Thyroid gland (tissue), 4 donors: ENCODE data around the gene CD302. TPM values are rescaled to one million over a fixed set of nuclear protein-coding genes. Genes with fewer than 3 reads are reported as not detected.

Source experiments
- DNase-seq, 2 donors: peaks; one replicate each; pipeline ENCODE4 v3.0.0-alpha.2; 2019
- H3K27ac ChIP-seq, 3 donors: fragments of 200-600 bp; sonication (generic); 1 replicate in 2 of 3; 2 replicates in 1 of 3; pipeline ENCODE4 v1.5.1; 2016 to 2019; ENCODE audit warnings: mild to moderate bottlenecking in 1 of 3, moderate library complexity in 1 of 3
- H3K27me3 ChIP-seq: fragments of 200-600 bp; sonication (generic); one replicate; pipeline ENCODE4 v1.5.1; 2019
- H3K36me3 ChIP-seq, 2 donors: fragments of 200-600 bp; sonication (generic); one replicate each; pipeline ENCODE4 v1.5.1; 2016 to 2019
- H3K4me1 ChIP-seq, 2 donors: fragments of 200-600 bp; sonication (generic); one replicate each; pipeline ENCODE4 v1.5.1; 2017 to 2019
- H3K4me3 ChIP-seq, 3 donors: fragments of 200-600 bp; sonication (generic); replicated peaks in 1 of 3; 1 replicate in 2 of 3; 2 replicates in 1 of 3; pipeline ENCODE4 v1.5.1; 2016; ENCODE audit warnings: mild to moderate bottlenecking in 1 of 3
- H3K9me3 ChIP-seq: fragments of 200-600 bp; sonication (generic); one replicate; pipeline ENCODE4 v1.5.1; 2017
- POLR2A ChIP-seq, 2 donors: fragments of 450-650 bp; IDR thresholded peaks; one replicate each; pipeline ENCODE4 v1.6.1; 2017; ENCODE audit warnings: antibody characterized with exemption in 2 of 2, mild to moderate bottlenecking in 2 of 2, moderate library complexity in 1 of 2
- WGBS, 2 donors: methylation state at CpG; one replicate each; pipeline ENCODE4 v1.1.5; 2017; 5-methylcytosine and 5-hydroxymethylcytosine counted together
- intact Hi-C: fragments of 100-400 bp; cut with DNase I; formaldehyde crosslinking; loops from one replicate; pipeline ENCODE4 v1.15.1; 2023
- total RNA-seq, 4 donors: library from RNA; depleted of rRNA; stranded (reverse); fragments of >200 nt; gene quantifications; one replicate each; pipeline ENCODE4 v1.2.3, GENCODE V29; 2016
- TF ChIP-seq, protein P1 (sequence below), 6 experiments: fragments of 200-600 bp in 3 of 6; fragments of 450-650 bp in 3 of 6; sonication (generic) in 3 of 6; IDR thresholded peaks; one replicate each; pipeline ENCODE4 v1.5.1; 2016 to 2019; ENCODE audit warnings: antibody characterized with exemption in 6 of 6, mild to moderate bottlenecking in 2 of 6, inconsistent platforms in 1 of 6, moderate library complexity in 1 of 6

CD302 gene, protein sequence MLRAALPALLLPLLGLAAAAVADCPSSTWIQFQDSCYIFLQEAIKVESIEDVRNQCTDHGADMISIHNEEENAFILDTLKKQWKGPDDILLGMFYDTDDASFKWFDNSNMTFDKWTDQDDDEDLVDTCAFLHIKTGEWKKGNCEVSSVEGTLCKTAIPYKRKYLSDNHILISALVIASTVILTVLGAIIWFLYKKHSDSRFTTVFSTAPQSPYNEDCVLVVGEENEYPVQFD
- total RNA-seq = 100 to 1,000 TPM in 1 of 4 donors, 10 to 100 TPM in 3; 64.4 to 122 (median 77.6) TPM

DNA sequence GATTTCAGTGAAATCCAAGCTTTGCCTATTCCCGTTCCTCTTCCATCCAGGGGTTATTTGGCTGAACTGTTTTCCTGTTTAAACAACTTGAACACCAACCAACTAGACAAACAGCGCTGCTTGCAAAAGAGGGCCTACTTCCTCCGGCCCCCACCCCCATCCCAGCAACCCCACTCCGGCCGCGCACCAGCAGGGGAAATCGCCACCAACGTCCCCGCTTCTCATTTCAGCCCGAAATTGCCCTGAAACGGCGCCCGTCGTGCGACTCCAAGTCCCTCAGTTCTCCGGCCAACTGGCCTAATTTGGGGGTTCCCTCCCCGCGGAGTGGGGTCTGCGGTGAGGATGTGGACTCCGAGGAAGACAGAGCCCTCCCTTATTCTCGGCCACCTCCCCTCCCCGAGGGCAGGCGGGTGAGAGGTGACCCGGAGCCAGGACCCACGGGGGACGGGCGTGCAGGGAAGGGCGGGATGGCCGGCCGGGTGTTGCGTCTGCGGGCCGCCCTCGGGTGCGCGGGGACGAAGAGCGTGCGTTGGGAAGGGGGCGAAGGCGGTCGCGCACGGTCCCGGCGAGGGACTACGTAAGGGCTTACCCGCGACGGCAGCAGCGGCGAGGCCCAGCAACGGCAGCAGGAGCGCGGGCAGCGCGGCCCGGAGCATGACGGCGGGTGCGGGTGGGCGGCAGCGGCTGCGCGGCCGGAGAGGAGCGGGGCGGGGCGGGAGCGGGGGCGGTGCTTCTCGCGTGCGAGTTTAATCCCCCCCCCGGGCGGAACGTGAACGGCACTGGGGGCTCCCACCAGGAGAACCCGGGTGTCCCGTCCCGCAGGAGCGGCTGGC, at the start of gene CD302:
TSS of gene CD302 (minus strand) at position 666 of the 833 bp plus-strand sequence. CDS start at position 656, 10 bp downstream.
- peak within 1 kb of the TSS; percentile 31 to 90 (median 57) for H3K4me3 ChIP-seq
- 0% methylated on average over 28 to 59 of the region's 82 CpGs for WGBS, 2 donors
- DNase-seq = peak; percentile 78
- no peaks in the 10 kb centered on the region for H3K27me3 ChIP-seq
- peaks cover 17 to 22% of the 10 kb centered on the region in 2 donors for H3K4me1 ChIP-seq
- intact Hi-C loops = no loop called here
- no peaks in the 10 kb centered on the region for H3K9me3 ChIP-seq
- peak in 1 of 2 donors; percentile 60 for TF ChIP-seq POLR2A (IDR thresholded peaks at IDR 0.05)
- TF ChIP-seq, protein P1, sequence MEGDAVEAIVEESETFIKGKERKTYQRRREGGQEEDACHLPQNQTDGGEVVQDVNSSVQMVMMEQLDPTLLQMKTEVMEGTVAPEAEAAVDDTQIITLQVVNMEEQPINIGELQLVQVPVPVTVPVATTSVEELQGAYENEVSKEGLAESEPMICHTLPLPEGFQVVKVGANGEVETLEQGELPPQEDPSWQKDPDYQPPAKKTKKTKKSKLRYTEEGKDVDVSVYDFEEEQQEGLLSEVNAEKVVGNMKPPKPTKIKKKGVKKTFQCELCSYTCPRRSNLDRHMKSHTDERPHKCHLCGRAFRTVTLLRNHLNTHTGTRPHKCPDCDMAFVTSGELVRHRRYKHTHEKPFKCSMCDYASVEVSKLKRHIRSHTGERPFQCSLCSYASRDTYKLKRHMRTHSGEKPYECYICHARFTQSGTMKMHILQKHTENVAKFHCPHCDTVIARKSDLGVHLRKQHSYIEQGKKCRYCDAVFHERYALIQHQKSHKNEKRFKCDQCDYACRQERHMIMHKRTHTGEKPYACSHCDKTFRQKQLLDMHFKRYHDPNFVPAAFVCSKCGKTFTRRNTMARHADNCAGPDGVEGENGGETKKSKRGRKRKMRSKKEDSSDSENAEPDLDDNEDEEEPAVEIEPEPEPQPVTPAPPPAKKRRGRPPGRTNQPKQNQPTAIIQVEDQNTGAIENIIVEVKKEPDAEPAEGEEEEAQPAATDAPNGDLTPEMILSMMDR (IDR thresholded peaks at IDR 0.05) = no peak
- H3K27ac ChIP-seq = peak within 1 kb of the TSS; percentile 46 to 92 (median 80)
- H3K36me3 ChIP-seq = no peaks in the 10 kb centered on the region

DNA sequence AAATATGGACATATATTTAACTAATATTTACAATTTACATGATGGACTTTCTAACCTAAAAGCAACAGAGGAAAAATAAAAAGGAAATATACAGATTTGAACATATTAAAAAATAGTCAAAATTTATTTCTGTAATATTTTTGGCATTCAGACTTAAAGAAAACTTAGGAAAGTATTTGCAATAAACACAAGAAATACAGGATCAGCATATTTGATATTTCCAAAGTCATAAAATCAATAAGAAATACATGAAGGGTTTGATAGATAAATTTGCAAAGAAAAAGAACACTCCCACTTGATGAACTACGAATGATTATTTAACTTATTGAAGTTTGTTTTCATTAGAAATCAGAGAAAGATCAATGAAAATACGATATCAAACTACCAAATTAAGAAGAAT, 48.6 kb upstream of the CD302 start:
- WGBS, 2 donors = 48 to 72% methylated on average over 2 of the region's 2 CpGs
- Histone ChIP-seq H3K4me1 (no peaks in the 10 kb centered on the region), H3K4me3 (no peak overlapping the region), H3K9me3 (no peaks in the 10 kb centered on the region), H3K27me3 (no peaks in the 10 kb centered on the region), H3K36me3 (no peaks in the 10 kb centered on the region), H3K27ac (no peak overlapping the region)
- intact Hi-C loops = no loop called here
- no peak for DNase-seq
- TF ChIP-seq, protein P1 (IDR thresholded peaks at IDR 0.05) = no peak
- no peak for TF ChIP-seq POLR2A (IDR thresholded peaks at IDR 0.05)

- DNase-seq = no peak
- no peaks in the 10 kb centered on the region for H3K9me3 ChIP-seq
- TF ChIP-seq POLR2A (IDR thresholded peaks at IDR 0.05) = no peak
- TF ChIP-seq, protein P1 (IDR thresholded peaks at IDR 0.05) = no peak
- no peaks in the 10 kb centered on the region for H3K27me3 ChIP-seq
- no peaks in the 10 kb centered on the region for H3K36me3 ChIP-seq
- H3K27ac ChIP-seq = no peak overlapping the region
- 87 to 89% methylated on average over 5 of the region's 5 CpGs for WGBS, 2 donors
- no peak overlapping the region for H3K4me3 ChIP-seq
- H3K4me1 ChIP-seq = no peaks in the 10 kb centered on the region
- intact Hi-C loops = no loop called here
Measured at GRCh38 chr2:159840616-159841015, 42.6 kb upstream of the CD302 start.

- no peaks in the 10 kb centered on the region for H3K27me3 ChIP-seq
- H3K4me3 ChIP-seq = no peak overlapping the region
- no peak overlapping the region for H3K27ac ChIP-seq
- H3K9me3 ChIP-seq = no peaks in the 10 kb centered on the region
- H3K4me1 ChIP-seq = no peaks in the 10 kb centered on the region
- H3K36me3 ChIP-seq = no peaks in the 10 kb centered on the region
- intact Hi-C loops = no loop called here
- DNase-seq = no peak
- no peak for TF ChIP-seq POLR2A (IDR thresholded peaks at IDR 0.05)
- TF ChIP-seq, protein P1 (IDR thresholded peaks at IDR 0.05) = no peak
Measured at GRCh38 chr2:159832858-159833257, 34.9 kb upstream of the CD302 start.

GRCh38 chr2:159832026-159832425, 34.0 kb upstream of the CD302 start:
- intact Hi-C loops = no loop called here
- no peak for DNase-seq
- no peak overlapping the region for H3K27ac ChIP-seq
- no peak for TF ChIP-seq POLR2A (IDR thresholded peaks at IDR 0.05)
- TF ChIP-seq, protein P1 (IDR thresholded peaks at IDR 0.05) = no peak
- no peaks in the 10 kb centered on the region for H3K4me1 ChIP-seq
- H3K27me3 ChIP-seq = no peaks in the 10 kb centered on the region
- no peaks in the 10 kb centered on the region for H3K9me3 ChIP-seq
- H3K36me3 ChIP-seq = no peaks in the 10 kb centered on the region
- no peak overlapping the region for H3K4me3 ChIP-seq
- 85% methylated on average over 7 of the region's 7 CpGs for WGBS, 2 donors
